Transverse colon (tissue), 4 donors: ENCODE measurements around the gene KCNV2. TPM values are rescaled to one million over a fixed set of nuclear protein-coding genes. Genes with fewer than 3 reads are reported as not detected.

Experiments used
- DNase-seq: peaks from one replicate; pipeline ENCODE4 v3.0.0-alpha.2; 2019
- H3K27ac ChIP-seq, 4 donors: fragments of 200-600 bp; sonication (generic); 2 replicates each; pipeline ENCODE4 v1.5.1; 2016 to 2018; ENCODE audit warnings: inconsistent platforms in 4 of 4
- H3K27me3 ChIP-seq: fragments of 200-600 bp; sonication (generic); 2 replicates; pipeline ENCODE4 v1.5.1; 2017; ENCODE audit warnings: inconsistent platforms
- H3K36me3 ChIP-seq, 4 donors: fragments of 200-600 bp; sonication (generic); 2 replicates each; pipeline ENCODE4 v1.5.1; 2017 to 2019; ENCODE audit warnings: inconsistent platforms in 4 of 4
- H3K4me1 ChIP-seq, 4 donors: fragments of 200-600 bp; sonication (generic); 2 replicates each; pipeline ENCODE4 v1.5.1; 2017 to 2020; ENCODE audit warnings: inconsistent platforms in 4 of 4
- H3K4me3 ChIP-seq, 4 donors: fragments of 200-600 bp; sonication (generic); 1 replicate in 1 of 4; 2 replicates in 3 of 4; pipeline versions ENCODE4 v1.5.1 to v1.6.1; 2017 to 2019; ENCODE audit warnings: inconsistent platforms in 4 of 4
- H3K9me3 ChIP-seq, 2 donors: fragments of 200-600 bp; sonication (generic); 2 replicates each; pipeline ENCODE4 v1.5.1; 2017 to 2019; ENCODE audit warnings: inconsistent platforms in 2 of 2
- CTCF ChIP-seq, 5 experiments: fragments of 200-600 bp in 3 of 5; fragments of 450-650 bp in 2 of 5; sonication (generic) in 3 of 5; IDR thresholded peaks; 1 replicate in 2 of 5; 2 replicates in 3 of 5; pipeline ENCODE4 v1.5.1; 2016 to 2017; ENCODE audit warnings: antibody characterized with exemption in 5 of 5, inconsistent platforms in 3 of 5, mild to moderate bottlenecking in 2 of 5, moderate library complexity in 1 of 5
- EP300 ChIP-seq: sonication (generic); formaldehyde crosslinking; IDR thresholded peaks from one replicate; pipeline ENCODE4 v1.6.1; 2017; ENCODE audit warnings: antibody characterized with exemption, low read depth
- POLR2A ChIP-seq: fragments of 450-650 bp; IDR thresholded peaks from one replicate; pipeline ENCODE4 v1.6.1; 2016; ENCODE audit warnings: antibody characterized with exemption, mild to moderate bottlenecking, moderate library complexity
- POLR2AphosphoS5 ChIP-seq, 3 donors: sonication (generic); formaldehyde crosslinking; IDR thresholded peaks; one replicate each; pipeline ENCODE4 v1.6.1; 2016; ENCODE audit warnings: antibody characterized with exemption in 3 of 3
- WGBS, 2 donors: methylation state at CpG; one replicate each; pipeline ENCODE4 v1.1.5; 2018; ENCODE audit warnings: low coverage in 1 of 2; 5-methylcytosine and 5-hydroxymethylcytosine counted together
- in situ Hi-C, 4 donors: fragments of 200-750 bp; cut with MboI; loops; one replicate each; pipeline versions ENCODE4 v1.15.0 to v1.15.1; 2017; ENCODE audit warnings: low sequenced_read_pairs in 3 of 4, low pct_ligation_motif_present in 1 of 4, low pct_unique_long_range_greater_than_20kb in 1 of 4
- intact Hi-C: fragments of 100-400 bp; cut with DNase I; formaldehyde crosslinking; loops from one replicate; pipeline ENCODE4 v1.15.1; 2023; ENCODE audit warnings: low total_unique reads
- total RNA-seq, 4 donors: library from RNA; depleted of rRNA; stranded (reverse); fragments of >200 nt; gene quantifications; one replicate each; pipeline ENCODE4 v1.1.0, GENCODE V29; 2016

KCNV2 gene
- total RNA-seq, 4 donors from 2014 or later: not detected

GRCh38 chr9:2686911-2687310, 30.4 kb upstream of the KCNV2 start:
- no peak overlapping the region for H3K27ac ChIP-seq
- no peak overlapping the region for H3K4me3 ChIP-seq
- H3K27me3 ChIP-seq: no peaks in the 10 kb centered on the region
- H3K4me1 ChIP-seq: no peaks in the 10 kb centered on the region
- DNase-seq: no peak
- no peak for TF ChIP-seq POLR2AphosphoS5 (IDR thresholded peaks at IDR 0.05)
- no peak for TF ChIP-seq EP300
- no peak for TF ChIP-seq POLR2A
- TF ChIP-seq CTCF (IDR thresholded peaks at IDR 0.05): no peak
- in situ Hi-C loops: no loop called here
- WGBS, 2 donors: 78% methylated on average over 4 of the region's 4 CpGs; no CpG with 5 or more reads in 1 of the 2 donors
- no peaks in the 10 kb centered on the region for H3K9me3 ChIP-seq
- intact Hi-C loops: no loop called here
- H3K36me3 ChIP-seq: no peaks in the 10 kb centered on the region

DNA sequence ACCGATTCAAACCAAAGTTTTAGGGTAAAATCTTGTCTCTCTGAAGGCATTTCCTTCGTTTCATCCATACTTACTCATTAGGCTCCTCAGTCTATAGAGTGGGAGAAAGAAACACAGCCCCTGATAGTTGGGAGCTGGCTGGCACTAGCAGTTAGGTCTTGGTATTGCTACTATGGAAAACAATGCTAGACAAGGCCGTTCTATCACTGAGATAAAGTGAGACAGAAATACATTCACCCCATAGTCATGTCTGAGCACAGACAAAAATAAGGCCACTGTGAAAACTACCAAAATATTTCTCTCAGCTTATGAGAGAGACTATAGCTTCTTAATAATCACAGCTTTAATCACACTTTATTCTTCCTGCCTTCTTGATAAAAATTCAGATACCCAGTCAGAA, 28.7 kb upstream of the KCNV2 start:
- Histone ChIP-seq H3K4me1 (no peaks in the 10 kb centered on the region), H3K36me3 (no peaks in the 10 kb centered on the region), H3K4me3 (no peak overlapping the region), H3K9me3 (no peaks in the 10 kb centered on the region), H3K27me3 (no peaks in the 10 kb centered on the region), H3K27ac (no peak overlapping the region)
- DNase-seq: no peak
- in situ Hi-C loops (no loop called here), intact Hi-C loops (no loop called here)
- 80 to 95% methylated on average over 1 to 3 of the region's 3 CpGs for WGBS, 2 donors
- TF ChIP-seq POLR2AphosphoS5 (IDR thresholded peaks at IDR 0.05) (no peak), POLR2A (no peak), EP300 (no peak), CTCF (IDR thresholded peaks at IDR 0.05) (no peak)

DNA sequence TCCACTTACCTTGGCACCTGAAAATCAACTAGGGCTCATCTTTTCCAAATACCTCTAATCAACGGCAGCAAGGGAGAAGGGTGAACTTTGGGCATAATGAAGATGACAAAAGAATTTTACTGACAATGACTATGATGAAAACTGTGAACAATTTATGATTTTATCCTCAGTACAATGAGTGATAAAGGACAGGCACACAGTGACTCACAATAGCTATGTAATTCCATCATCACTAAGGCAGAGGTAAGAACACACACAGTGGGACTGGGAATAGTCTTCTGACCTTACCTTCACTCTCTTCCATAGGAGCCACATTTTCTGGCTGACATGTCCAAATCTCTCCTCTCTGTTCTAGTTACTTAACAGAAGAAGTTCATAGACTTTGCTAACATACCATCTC, 26.1 kb upstream of the KCNV2 start:
- WGBS, 2 donors: 91 to 100% methylated on average over 1 of the region's 1 CpG
- Histone ChIP-seq H3K27ac (no peak overlapping the region), H3K36me3 (no peaks in the 10 kb centered on the region), H3K4me3 (no peak overlapping the region), H3K4me1 (no peaks in the 10 kb centered on the region), H3K9me3 (no peaks in the 10 kb centered on the region), H3K27me3 (no peaks in the 10 kb centered on the region)
- no peak for TF ChIP-seq POLR2AphosphoS5 (IDR thresholded peaks at IDR 0.05)
- no peak for TF ChIP-seq CTCF (IDR thresholded peaks at IDR 0.05)
- no peak for TF ChIP-seq EP300
- TF ChIP-seq POLR2A: no peak
- intact Hi-C loops (no loop called here), in situ Hi-C loops (no loop called here)
- no peak for DNase-seq

DNA sequence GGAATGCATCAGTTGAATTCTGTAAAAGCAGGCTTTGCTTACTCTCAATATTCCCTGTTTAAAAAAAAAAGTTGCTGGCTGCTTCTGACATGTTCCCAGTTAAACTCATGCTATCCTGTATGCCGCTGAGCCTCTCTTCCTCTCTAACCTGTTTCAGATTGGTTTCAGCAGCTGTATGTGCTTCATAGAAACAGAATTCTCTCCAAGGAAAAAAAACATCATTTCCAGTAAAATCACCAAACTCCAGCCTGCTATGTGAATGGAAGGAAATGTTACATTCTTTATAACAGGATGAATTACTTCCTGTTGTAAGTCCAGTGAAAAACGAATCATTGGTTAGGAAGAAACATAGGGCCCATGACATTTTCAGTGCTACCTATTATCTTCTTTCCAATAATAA, 25.7 kb upstream of the KCNV2 start:
- Histone ChIP-seq H3K9me3 (no peaks in the 10 kb centered on the region), H3K27ac (no peak overlapping the region), H3K27me3 (no peaks in the 10 kb centered on the region), H3K4me1 (no peaks in the 10 kb centered on the region), H3K4me3 (no peak overlapping the region), H3K36me3 (no peaks in the 10 kb centered on the region)
- TF ChIP-seq CTCF (IDR thresholded peaks at IDR 0.05) (no peak), POLR2AphosphoS5 (IDR thresholded peaks at IDR 0.05) (no peak), EP300 (no peak), POLR2A (no peak)
- WGBS, 2 donors: 55 to 65% methylated on average over 2 of the region's 2 CpGs
- intact Hi-C loops (no loop called here), in situ Hi-C loops (no loop called here)
- DNase-seq: no peak
